ENCODE measurements around the gene SORD. TPM values are rescaled to one million over a fixed set of nuclear protein-coding genes. Genes with fewer than 3 reads are reported as not detected.
"Not testable (repeated sequence)": the region's sequence is repeated elsewhere in the genome, so short reads cannot be mapped to it uniquely, and the experiment has no call there.

The SORD gene
- total RNA-seq, 1 donor from 2014 or later, result 19.9 TPM

DNA sequence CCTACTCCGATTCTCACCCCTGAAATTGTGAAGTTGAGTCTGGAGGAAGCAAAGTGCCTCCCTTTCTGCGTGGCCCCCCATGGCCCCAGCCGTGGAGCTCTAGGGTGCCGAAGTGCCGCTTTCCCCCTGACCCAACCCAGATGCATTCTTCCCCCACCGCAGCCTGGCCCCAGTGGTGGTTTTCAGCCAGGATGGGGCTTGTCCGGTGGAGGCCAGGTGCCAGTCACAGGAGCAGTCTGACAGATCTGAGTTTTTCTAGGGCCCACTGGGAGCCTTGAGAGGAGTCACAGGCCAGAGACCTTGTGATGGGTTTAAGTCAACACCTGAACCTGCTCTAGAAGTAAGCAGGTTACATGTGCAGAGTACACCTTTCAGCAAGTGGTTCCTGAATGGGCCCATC, 39.3 kb downstream of the SORD start:
- not testable (repeated sequence) for DNase-seq (ENCODE audit: low read depth, low spot score)

- DNase-seq (ENCODE audit: low read depth, low spot score), result no peak
Observed at GRCh38 chr15:45064386-45064785, 41.4 kb downstream of the SORD start.

- not testable (repeated sequence) for DNase-seq (ENCODE audit: low read depth, low spot score)
Observed at GRCh38 chr15:45069942-45070360, 47.0 kb downstream of the SORD start.

DNA sequence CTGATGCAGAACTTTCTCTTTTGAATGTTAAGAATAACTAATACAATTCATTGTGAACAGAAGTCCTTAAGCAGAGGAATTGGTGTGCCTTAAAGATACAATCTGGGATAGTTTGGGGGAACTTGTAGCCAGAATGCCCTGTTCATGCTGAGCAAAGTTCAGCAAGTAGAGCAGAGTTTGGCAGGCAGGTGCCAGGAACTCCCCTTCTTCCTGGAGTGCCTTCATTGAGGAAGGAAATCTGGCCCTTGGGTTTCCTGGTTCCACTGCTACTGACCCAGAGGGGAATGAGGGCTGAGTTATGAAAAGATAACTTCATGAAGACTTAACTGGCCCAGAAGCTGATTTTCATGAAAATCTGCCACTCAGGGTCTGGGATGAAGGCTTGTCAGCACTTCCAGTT, 50.6 kb downstream of the SORD start:
- not testable (repeated sequence) for DNase-seq (ENCODE audit: low read depth, low spot score)

- not testable (repeated sequence) for DNase-seq (ENCODE audit: low read depth, low spot score)
Observed at GRCh38 chr15:45075440-45076320, 52.7 kb downstream of the SORD start.

DNA sequence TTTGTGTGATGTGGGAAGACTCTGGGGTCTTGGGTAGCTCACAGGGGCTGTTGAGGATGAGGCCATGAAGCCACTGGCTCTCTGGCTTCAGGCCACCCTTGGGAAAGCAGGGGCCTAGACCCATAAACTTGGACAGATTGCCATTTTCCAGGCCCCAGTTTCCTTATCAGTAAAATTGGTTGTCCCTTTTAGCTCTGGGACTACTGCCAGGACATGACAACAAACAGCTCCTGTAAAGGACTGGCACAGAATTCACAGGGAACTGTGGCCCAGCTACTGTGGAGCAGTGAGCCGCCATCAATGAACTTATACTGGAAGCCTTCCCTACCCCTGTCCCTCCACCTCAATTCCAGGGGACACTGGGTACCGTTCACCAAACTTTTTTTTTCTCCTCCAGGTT, 54.4 kb downstream of the SORD start:
- not testable (repeated sequence) for DNase-seq (ENCODE audit: low read depth, low spot score)

GRCh38 chr15:45079201-45079600, 56.2 kb downstream of the SORD start:
- DNase-seq (ENCODE audit: low read depth, low spot score), result not testable (repeated sequence)

GRCh38 chr15:45079628-45080246, 56.7 kb downstream of the SORD start:
- DNase-seq (ENCODE audit: low read depth, low spot score), result not testable (repeated sequence)

GRCh38 chr15:45080593-45080992, 57.6 kb downstream of the SORD start:
- DNase-seq (ENCODE audit: low read depth, low spot score), result not testable (repeated sequence)

DNA sequence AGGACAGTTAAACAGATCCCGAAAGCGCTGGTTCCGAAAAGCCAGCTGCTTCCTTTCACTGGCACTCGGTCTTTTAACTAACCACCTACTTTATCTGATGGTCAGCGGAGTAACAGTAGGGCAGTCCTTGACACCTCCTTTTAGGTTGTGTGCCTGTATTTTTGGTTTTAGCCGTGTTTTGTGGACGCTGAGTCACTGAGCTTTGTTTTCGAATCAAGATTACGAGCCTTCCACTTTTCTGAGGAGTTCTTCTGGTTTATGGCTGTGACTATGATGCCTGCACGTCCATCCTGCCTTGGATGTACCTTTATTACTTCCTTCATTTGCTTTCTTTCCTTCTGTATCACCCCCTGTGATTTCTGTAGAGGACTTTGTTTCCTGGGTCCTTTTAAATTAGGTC, 59.4 kb downstream of the SORD start:
- not testable (repeated sequence) for DNase-seq (ENCODE audit: low read depth, low spot score)

DNA sequence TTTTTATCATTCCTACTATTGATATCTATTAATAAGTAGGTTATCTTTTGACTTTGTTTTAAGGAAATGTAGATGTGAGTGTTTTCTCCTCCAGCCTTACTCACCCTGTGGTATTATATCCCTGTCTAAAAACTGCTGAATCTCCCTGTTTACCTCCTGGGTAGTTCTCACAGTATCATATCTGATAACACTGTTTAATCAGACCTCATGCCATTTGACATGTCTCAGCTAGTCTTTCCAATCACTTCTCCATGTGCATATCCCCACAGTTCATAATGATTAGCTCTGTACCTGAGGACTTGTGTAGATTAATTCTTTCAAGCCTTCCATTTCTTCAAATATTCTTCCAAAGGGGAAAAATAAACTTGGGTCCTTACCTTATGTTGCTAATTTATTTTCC, 60.2 kb downstream of the SORD start:
- no peak for DNase-seq (ENCODE audit: low read depth, low spot score)

GRCh38 chr15:45084163-45084562, 61.2 kb downstream of the SORD start:
- DNase-seq (ENCODE audit: low read depth, low spot score), result no peak

DNA sequence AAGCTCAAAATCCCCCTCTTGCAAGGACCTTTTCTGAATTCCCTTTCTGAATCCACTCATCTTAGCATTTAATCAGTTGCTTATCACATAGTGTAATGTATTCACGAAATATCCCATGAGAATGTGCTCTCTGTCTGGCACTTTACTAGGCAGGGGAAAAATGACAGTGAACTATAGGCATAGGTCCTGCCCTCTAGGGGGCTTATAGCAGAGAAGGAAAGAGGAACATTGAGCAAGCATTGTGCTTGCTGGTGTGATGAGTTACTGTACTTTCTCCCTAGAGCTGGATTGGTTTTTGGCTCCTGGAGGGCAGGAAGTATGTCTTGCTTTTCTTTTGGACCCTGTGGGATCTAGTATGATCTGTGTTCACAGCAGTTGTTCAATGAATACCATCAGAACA, 64.5 kb downstream of the SORD start:
- DNase-seq (ENCODE audit: low read depth, low spot score), result no peak

- no peak for DNase-seq (ENCODE audit: low read depth, low spot score)
Observed at GRCh38 chr15:45088801-45089711, 66.1 kb downstream of the SORD start.

DNA sequence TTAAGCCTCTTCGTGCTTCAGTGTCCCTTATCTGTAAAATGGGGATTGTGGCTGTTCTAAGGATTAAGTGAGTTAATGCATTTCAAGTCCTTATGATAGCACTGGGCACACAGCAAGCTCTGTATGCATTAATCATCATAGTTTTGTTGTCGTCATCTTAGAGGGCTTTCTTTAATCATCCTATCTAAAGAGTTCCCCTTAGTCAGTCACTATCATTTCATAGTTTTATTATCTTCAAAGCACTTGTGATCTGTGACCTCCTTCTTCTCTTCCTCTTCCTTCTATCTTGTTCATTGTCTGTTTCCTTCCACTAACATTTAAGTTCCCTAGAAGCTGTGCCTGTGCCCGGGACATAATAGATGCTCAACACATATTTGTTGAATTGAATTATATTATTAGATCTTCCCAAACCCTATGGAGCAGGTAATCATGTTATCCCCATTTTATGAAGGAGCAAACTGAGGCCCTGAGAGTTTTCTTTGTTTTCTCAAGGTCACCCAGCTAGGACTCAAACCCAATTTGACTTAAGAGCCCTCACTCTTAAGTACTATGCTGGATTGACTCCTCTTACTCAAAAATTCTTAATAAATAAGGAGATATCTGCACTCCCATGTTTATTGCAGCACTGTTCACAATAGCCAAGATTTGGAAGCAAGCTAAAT, 66.8 kb downstream of the SORD start:
- no peak for DNase-seq (ENCODE audit: low read depth, low spot score)

DNA sequence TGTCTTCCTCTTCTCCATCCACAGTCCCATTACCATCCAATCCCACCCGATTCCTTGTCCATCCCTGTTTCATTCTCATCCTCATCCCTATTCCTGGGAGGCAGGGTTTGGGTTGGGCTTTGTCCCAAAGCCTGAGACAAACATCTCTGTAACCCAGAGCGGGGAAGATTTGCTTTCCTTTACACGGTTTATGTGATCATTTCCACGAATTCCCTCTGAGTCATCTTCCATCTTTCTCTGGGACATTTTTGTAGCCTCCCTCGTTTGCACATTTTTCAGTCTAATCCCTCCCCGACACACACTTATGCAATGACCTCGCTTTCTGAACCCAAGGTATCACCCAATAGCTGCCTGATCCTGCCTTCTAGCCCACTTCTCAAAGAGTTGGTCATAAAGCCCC, 68.2 kb downstream of the SORD start:
- DNase-seq (ENCODE audit: low read depth, low spot score), result no peak

GRCh38 chr15:45091576-45091975, 68.6 kb downstream of the SORD start:
- no peak for DNase-seq (ENCODE audit: low read depth, low spot score)

DNA sequence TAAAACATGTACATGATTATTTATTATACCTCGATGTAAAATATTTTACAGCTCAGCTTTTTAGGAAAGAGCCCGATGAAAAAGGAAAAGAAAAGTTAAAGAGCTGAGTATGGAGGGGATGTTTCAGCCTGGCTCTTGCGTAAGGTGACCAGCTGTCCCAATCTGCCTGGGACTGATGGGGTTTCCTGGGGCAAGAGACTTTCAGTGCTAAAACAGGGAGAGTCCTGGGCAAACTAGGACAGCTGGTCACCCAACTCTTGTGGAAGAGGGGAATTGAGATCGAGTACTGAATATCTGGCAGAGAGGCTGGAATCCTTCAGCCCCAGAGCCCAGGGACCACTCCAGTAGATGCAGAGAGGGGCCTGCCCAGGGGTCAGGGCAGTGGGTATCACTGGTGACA, 70.0 kb downstream of the SORD start:
- no peak for DNase-seq (ENCODE audit: low read depth, low spot score)

- no peak for DNase-seq (ENCODE audit: low read depth, low spot score)
Observed at GRCh38 chr15:45093622-45094357, 70.8 kb downstream of the SORD start.

- no peak for DNase-seq (ENCODE audit: low read depth, low spot score)
Observed at GRCh38 chr15:45094358-45094730, 71.3 kb downstream of the SORD start.

- DNase-seq (ENCODE audit: low read depth, low spot score), result no peak
Observed at GRCh38 chr15:45095661-45096060, 72.7 kb downstream of the SORD start.

Measured in pulmonary artery endothelial cell (primary cell).